Measurements from ENCODE around the gene DHCR24. TPM values are rescaled to one million over a fixed set of nuclear protein-coding genes. Genes with fewer than 3 reads are reported as not detected.
A peak's percentile ranks its signal among the peaks of the same experiment; 100 is the strongest.

Gene DHCR24
- total and polyA plus RNA-seq, 2 of the 13 experiments (the other 11 are each of a cell fraction or from before 2014, with no cell fraction given): 374 to 448 TPM

DNA sequence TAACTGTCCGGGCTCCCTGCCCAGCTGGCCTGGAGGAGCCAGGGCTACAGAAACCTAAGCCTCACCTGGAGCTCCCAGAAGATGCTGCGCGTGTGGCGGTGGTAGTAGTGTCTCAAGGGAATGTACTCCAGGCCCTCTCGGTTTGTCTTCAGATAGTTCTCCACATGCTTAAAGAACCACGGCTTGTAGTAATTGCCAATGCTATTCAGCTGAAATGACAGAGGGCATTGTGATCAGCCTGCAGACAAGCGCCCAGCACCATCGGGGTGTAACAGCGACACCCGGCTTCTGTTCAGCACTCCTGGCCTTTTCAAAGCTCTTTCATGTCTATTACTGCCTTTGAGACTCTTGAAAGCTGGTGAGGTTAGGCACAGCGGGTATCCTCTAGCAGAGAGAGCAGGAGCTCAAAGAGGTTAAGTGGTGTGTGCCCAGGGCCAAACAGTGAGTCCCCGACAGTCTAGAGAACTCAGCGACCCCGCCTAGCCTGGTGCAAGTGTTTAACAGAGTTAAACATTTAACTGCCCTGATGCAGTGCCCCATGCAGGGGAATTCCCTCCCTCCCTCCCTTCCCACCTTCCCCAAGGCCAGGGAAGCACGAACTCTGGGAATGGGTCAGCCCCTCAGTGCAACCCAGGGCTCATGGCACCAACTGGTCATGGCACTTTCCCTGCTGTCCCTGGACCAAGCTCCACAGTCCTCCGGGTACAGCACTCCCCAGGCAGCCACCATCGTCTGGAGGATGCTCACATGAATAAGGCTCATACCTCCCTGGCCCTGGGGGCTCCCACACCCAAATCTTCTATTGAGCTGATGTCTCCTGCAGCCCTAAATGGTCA lies 21.5 kb downstream of the DHCR24 start (continued):
- TF ChIP-seq, protein P1, sequence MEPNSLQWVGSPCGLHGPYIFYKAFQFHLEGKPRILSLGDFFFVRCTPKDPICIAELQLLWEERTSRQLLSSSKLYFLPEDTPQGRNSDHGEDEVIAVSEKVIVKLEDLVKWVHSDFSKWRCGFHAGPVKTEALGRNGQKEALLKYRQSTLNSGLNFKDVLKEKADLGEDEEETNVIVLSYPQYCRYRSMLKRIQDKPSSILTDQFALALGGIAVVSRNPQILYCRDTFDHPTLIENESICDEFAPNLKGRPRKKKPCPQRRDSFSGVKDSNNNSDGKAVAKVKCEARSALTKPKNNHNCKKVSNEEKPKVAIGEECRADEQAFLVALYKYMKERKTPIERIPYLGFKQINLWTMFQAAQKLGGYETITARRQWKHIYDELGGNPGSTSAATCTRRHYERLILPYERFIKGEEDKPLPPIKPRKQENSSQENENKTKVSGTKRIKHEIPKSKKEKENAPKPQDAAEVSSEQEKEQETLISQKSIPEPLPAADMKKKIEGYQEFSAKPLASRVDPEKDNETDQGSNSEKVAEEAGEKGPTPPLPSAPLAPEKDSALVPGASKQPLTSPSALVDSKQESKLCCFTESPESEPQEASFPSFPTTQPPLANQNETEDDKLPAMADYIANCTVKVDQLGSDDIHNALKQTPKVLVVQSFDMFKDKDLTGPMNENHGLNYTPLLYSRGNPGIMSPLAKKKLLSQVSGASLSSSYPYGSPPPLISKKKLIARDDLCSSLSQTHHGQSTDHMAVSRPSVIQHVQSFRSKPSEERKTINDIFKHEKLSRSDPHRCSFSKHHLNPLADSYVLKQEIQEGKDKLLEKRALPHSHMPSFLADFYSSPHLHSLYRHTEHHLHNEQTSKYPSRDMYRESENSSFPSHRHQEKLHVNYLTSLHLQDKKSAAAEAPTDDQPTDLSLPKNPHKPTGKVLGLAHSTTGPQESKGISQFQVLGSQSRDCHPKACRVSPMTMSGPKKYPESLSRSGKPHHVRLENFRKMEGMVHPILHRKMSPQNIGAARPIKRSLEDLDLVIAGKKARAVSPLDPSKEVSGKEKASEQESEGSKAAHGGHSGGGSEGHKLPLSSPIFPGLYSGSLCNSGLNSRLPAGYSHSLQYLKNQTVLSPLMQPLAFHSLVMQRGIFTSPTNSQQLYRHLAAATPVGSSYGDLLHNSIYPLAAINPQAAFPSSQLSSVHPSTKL (CRISPR knock-in tag; IDR thresholded peaks at IDR 0.05): peak; percentile 89
- no peak for TF ChIP-seq NAIF1 (CRISPR knock-in tag; IDR thresholded peaks at IDR 0.05; ENCODE audit: borderline replicate concordance)
- TF ChIP-seq AKAP8 (CRISPR knock-in tag; IDR thresholded peaks at IDR 0.05): no peak; the same call in 1 of the 2 replicates
- no peak for TF ChIP-seq ZMYM2 (CRISPR knock-in tag; IDR thresholded peaks at IDR 0.05)
- TF ChIP-seq PITX1 (CRISPR knock-in tag; IDR thresholded peaks at IDR 0.05): peak; percentile 65; the same call in 1 of the 2 replicates
- no peak for TF ChIP-seq HNRNPK (IDR thresholded peaks at IDR 0.05; ENCODE audit: low read depth, low read length, poor library complexity, severe bottlenecking)
- no peak; the same call in 1 of the 2 replicates for TF ChIP-seq GZF1 (CRISPR knock-in tag; IDR thresholded peaks at IDR 0.05)
- TF ChIP-seq, protein P2, sequence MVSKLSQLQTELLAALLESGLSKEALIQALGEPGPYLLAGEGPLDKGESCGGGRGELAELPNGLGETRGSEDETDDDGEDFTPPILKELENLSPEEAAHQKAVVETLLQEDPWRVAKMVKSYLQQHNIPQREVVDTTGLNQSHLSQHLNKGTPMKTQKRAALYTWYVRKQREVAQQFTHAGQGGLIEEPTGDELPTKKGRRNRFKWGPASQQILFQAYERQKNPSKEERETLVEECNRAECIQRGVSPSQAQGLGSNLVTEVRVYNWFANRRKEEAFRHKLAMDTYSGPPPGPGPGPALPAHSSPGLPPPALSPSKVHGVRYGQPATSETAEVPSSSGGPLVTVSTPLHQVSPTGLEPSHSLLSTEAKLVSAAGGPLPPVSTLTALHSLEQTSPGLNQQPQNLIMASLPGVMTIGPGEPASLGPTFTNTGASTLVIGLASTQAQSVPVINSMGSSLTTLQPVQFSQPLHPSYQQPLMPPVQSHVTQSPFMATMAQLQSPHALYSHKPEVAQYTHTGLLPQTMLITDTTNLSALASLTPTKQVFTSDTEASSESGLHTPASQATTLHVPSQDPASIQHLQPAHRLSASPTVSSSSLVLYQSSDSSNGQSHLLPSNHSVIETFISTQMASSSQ (IDR thresholded peaks at IDR 0.05; ENCODE audit: low read depth): peak; percentile 88
- TF ChIP-seq, protein P2 (CRISPR knock-in tag; IDR thresholded peaks at IDR 0.05; ENCODE audit: borderline replicate concordance): peak; percentile 96
- peak; percentile 56; the same call in 1 of the 2 replicates for TF ChIP-seq MIER3 (CRISPR knock-in tag; IDR thresholded peaks at IDR 0.05; ENCODE audit: borderline replicate concordance)
- no peak for TF ChIP-seq ZNF354B (CRISPR knock-in tag; IDR thresholded peaks at IDR 0.05)

Measured in HepG2 (cell line).